Measurements from ENCODE around the gene GSE1.

The GSE1 gene

GRCh38 chr16:85620374-85620773 is 7.3 kb downstream of the GSE1 start:
- DNase-seq (ENCODE audit: low read depth): no peak

DNA sequence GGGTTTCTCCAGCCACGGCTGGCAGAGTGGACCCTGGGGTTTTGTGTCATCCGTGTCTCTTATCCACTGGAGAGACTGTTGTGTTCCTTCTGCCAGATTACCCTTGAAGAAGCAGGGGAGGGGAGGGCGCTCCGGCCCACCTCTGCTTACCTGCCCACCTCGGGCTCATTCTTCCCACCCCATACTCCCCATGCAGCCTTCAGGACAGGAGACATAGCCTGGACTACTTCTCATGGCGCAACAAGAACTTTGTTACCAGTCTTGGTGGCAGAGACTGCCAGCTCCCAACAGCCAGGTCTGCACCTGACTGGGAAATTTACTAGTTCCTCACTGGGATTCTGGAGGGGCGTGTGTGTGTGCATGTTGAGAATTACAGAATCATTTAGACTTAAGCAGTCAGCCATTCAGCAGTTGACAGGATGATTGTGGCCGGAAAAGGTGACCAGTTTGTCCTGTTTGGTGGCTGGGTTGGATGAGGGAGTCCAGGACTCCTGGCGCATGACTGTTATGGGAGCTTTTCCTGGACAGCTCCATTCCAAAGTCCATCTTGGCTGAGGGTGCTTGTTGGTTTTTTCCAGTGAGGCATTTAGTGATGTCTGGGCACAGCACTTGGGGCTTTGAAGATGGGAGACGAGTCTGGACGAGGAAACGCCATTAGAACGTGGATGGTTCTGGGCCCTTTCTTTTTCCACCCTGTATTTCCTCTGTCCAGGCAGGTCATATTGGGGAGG is 8.7 kb downstream of the GSE1 start:
- DNase-seq (ENCODE audit: low read depth): no peak

DNA sequence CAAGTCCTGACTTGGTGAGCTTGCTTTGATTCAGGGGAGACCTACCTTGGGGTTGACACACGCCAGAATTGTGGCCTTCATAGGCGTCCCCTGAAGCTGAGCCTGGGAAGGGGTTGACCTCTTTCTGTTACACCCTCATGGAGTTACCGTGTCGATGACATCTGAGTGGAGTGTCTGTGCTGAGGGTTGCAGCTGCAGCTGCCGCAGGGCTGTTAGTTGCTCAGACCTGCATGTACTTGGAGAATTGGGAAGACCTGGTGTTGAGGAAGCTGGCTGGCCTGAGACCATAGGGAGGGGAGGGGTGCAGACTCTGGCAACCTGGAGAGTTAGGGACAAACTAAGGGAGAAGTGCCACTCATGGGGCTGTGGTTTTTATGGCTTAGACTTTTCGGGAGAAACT is 9.6 kb downstream of the GSE1 start:
- no peak for DNase-seq (ENCODE audit: low read depth)

DNA sequence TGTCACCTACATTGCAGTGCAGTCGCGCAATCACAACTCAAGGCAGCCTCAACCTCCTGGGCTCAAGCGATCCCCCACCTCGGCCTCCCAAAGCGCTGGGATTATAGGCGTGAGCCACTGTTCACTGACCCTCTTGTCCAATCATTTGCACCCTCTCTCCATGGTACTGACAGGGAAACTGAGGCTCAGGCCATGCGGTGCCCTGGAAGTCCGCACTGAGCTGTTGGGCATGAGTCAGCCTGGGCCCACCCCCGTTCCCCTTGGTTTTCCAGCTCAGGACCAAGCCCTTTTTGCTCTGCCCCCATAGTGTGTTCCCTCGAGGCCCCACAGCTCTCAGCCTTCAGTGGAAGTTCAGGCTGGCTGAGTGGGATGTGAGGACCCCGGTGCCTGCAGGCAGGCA is 10.1 kb downstream of the GSE1 start:
- no peak for DNase-seq (ENCODE audit: low read depth)

- no peak for DNase-seq (ENCODE audit: low read depth)
Measured at GRCh38 chr16:85623997-85624601, 11.0 kb downstream of the GSE1 start.

GRCh38 chr16:85624646-85625045 is 11.5 kb downstream of the GSE1 start:
- no peak for DNase-seq (ENCODE audit: low read depth)

GRCh38 chr16:85625053-85625452 is 11.9 kb downstream of the GSE1 start:
- DNase-seq (ENCODE audit: low read depth): no peak

DNA sequence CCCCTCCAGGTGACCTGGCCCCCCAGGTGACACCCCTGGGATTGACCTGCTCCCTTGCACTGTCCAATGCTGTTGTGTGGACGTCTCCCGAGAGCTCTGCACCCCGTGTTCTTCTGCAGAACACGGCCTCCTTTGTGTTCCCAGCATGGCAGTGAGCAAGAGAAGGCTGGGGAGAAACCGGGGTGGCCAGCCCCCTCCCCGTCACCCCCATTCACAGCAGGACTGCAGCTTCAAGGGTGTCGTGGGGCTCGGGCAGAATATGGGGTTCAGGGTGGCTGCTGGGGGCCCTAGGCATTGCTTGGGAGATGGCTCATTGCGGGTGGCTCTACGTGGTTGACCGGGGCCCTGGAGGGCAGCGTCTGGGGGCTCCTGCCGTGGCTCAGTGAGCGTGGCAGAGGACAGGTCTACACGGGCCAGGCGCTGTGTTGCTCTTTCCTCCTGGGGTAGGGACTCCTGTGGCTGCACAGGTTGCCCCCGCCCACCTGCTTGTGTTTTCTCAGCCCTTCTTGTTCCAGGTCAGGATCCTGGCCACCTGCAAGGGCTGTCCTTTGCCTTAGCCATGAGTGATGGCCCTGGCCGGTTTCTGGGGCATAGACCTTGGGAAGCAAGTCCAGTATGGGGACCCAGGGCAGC is 12.5 kb downstream of the GSE1 start:
- DNase-seq (ENCODE audit: low read depth): no peak

GRCh38 chr16:85626191-85626981 is 13.3 kb downstream of the GSE1 start:
- no peak for DNase-seq (ENCODE audit: low read depth)

DNA sequence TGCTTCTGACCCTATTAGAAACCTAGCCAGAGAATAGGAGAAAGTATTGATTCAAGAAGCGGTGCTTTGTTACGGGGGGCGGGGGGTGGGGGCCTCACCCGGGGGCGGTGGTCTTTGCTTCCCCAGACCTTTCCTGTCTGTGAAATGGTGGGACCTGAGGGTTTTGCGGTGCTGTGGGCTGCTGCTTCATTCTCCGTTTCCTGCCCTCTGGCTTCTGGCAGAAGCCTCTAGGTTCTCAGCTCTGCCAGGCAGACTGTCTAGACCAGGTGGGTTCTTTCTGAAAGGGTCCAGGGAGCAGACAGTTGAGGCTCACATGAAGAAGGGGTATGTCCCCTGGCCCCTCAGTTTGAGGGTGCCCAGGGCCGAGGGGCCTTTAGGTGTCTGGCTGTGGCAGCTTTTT is 14.0 kb downstream of the GSE1 start:
- no peak for DNase-seq (ENCODE audit: low read depth)

- no peak for DNase-seq (ENCODE audit: low read depth)
Measured at GRCh38 chr16:85627526-85628264, 14.6 kb downstream of the GSE1 start.

GRCh38 chr16:85628265-85628556 is 15.1 kb downstream of the GSE1 start:
- no peak for DNase-seq (ENCODE audit: low read depth)

DNA sequence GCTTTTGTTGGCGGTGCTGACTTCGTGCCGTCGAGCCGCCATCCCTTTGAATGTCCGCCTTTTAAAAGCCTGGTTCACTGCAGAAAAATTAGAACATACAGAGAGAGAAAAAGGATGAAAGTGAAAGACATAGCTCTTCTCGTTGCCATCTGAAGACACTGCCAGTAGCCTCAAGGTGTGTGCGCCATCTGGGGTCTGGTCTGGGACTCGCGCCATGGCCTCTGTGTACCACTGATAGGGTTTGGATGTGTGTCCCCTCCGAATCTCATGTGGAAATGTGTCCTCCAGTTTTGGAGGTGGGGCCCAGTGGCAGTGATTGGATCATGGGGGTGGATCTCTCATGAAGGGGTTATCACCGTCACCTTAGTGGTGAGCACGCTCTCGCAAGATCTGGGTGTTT is 15.5 kb downstream of the GSE1 start:
- no peak for DNase-seq (ENCODE audit: low read depth)

DNA sequence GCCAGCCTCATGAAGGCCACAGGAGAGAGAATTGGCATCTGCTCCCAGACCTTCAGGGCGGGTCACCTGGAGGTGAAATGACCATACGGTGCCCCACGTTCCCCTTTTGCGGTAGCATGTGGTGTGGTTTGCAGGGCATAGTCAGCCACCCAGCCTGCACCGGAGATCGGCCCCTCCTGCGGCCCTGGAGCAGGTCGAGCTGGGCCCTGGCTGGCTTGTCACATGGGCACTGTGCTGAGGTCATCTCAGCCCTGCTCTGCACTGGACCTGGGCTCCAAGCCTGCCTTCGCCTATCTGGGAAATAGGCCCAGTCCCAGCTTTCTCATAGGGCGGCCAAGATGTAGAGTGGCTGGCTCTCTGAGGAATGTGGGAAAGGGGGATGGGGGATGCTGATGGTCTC is 16.2 kb downstream of the GSE1 start:
- no peak for DNase-seq (ENCODE audit: low read depth)

DNA sequence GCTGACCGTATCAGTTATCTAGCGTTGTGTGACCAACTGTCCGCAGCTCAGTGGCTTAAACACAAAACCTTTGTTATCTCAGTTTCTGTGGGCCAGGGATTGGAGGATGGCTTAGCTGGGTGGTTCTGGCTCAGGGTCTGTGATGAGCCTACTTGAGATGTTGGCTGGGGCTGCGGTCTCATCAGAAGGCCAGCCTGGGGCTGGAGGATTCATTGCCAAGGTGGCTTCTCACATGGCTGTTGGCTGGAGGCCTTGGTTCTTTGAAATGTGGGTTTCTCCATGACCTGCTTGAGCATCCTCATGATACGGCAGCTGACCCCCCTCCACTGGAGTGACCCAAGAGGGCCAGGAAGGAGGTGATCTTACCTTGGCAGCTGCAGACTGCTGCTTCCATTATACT is 16.7 kb downstream of the GSE1 start:
- no peak for DNase-seq (ENCODE audit: low read depth)

DNA sequence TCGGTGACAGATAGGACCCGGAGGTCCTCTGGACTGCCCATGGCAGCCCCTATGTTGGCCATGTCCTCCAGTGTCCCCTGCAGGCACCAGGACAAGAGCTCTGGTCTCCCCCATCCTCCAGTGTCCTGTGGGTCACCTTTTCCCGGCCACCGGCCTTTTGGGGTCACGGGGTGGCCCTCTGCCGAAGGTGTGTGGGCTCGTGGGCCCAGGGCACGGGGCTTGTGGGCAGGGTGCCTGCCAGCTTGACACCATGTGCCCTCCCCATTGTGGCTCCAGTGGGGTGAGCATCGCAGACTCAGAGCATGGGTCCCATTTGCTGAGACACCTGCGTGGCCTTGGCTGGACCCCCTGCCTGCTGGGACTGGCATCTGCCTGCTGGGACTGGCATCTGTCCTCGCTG is 18.1 kb downstream of the GSE1 start:
- no peak for DNase-seq (ENCODE audit: low read depth)

DNA sequence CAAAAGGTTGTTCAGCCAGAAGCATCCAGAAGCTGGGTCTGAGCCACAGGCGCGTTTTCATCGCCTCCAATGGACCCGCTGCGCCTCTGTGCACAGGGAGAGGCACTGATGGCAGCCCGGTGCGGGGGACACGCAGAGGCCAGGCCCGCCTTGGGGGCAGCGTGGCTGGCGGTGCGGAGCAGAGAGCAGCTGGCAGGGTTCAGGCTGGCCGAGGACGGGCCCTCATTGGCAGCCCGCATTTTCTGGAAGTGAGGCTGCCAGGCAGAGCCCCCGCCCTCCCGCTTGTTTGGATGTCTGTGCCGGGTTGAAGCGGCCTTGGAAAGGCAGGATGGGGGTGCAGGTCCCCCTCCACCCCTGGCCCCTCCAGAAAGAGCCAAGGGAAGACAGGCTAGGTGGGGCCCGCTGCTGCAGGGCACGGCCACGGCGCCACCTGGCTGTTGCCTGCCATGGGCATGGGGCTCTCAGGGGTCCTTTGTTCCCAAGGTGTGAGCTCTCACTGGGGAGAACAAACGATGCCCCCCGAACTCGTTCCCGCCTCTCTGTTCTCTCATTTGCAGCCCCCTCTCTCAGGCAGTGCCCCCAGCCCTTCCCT is 18.8 kb downstream of the GSE1 start:
- DNase-seq (ENCODE audit: low read depth): no peak

- DNase-seq (ENCODE audit: low read depth): no peak
Measured at GRCh38 chr16:85632709-85633437, 19.8 kb downstream of the GSE1 start.

GRCh38 chr16:85633438-85633743 is 20.3 kb downstream of the GSE1 start:
- no peak for DNase-seq (ENCODE audit: low read depth)

DNA sequence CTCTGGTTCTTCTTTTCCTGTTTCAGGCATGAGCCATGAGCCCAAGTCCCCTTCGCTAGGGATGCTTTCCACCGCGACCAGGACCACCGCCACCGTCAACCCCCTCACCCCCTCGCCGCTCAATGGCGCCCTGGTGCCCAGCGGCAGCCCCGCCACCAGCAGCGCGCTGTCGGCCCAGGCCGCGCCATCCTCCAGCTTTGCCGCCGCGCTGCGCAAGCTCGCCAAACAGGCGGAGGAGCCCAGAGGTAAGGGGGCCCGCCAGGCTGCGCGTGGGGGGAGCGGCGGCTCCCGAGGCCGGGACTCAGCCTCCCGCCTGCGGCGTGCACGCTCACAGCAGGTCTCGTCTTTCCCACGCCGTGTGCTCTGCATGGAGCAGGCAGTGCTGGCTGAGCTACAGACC is 20.8 kb downstream of the GSE1 start:
- DNase-seq (ENCODE audit: low read depth): no peak

DNA sequence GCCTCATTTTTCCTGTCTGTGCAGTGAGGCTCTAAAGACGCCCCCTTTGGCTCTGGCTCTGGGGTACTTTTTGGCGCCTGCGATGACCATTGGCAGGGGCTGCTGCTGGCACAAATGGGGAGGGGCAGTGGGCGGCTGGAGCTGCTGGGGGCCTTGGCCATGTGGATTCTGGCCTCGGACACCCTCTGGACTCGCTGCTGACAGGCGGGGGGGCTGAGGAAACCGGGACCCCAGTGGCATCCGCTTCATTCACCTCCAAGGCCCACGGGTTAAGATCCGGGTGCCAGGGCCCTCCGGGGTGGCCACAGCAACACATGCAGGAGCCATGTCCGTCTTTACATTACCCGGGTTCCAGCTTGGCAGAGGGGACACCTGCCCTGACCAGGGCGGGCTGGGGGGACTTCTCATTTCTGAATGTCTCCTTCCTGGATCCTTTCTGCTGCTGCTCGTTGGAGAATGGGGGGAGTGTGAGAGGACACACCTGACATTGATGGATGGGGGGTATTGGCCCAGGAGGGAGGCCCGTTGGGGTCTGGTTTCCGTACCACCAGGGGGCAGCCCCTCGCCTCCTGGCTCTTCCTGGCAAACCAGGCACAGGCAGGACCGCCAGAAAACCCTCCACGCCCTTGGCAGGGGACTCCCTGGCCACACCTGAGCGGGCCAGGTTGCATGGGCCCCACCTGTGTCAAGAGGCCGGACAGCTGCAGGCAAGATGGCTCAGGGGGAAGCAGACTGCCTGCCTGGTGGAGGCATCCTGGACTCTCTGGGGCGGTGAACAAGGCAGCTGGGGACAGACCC is 21.8 kb downstream of the GSE1 start:
- DNase-seq (ENCODE audit: low read depth): no peak

Data from stromal cell of bone marrow (primary cell).